NCI-H2029 (cell line): ENCODE data around the gene SSMEM1.
"Not testable (repeated sequence)": the region's sequence is repeated elsewhere in the genome, so short reads cannot be mapped to it uniquely, and the experiment has no call there.

Experiments
- DNase-seq: peaks from one replicate; lab custom pipeline; 2025; lab: John Stamatoyannopoulos, UW

The SSMEM1 gene

GRCh38 chr7:130213828-130214227 is 6.2 kb downstream of the SSMEM1 start:
- DNase-seq = no peak

- DNase-seq = no peak
Measured at GRCh38 chr7:130216025-130216424, 8.4 kb downstream of the SSMEM1 start.

GRCh38 chr7:130216750-130217149 is 9.1 kb downstream of the SSMEM1 start:
- no peak for DNase-seq

GRCh38 chr7:130218806-130219620 is 11.4 kb downstream of the SSMEM1 start:
- DNase-seq = no peak

GRCh38 chr7:130219871-130220270 is 12.2 kb downstream of the SSMEM1 start:
- no peak for DNase-seq

GRCh38 chr7:130221746-130222145 is 14.1 kb downstream of the SSMEM1 start:
- no peak for DNase-seq

- no peak for DNase-seq
Measured at GRCh38 chr7:130223646-130224045, 16.0 kb downstream of the SSMEM1 start.

- no peak for DNase-seq
Measured at GRCh38 chr7:130224210-130224609, 16.6 kb downstream of the SSMEM1 start.

GRCh38 chr7:130224923-130225322 is 17.3 kb downstream of the SSMEM1 start:
- not testable (repeated sequence) for DNase-seq

GRCh38 chr7:130226333-130226732 is 18.7 kb downstream of the SSMEM1 start:
- DNase-seq = no peak

GRCh38 chr7:130227883-130228575 is 20.4 kb downstream of the SSMEM1 start:
- DNase-seq = no peak

- no peak for DNase-seq
Measured at GRCh38 chr7:130228840-130229502, 21.3 kb downstream of the SSMEM1 start.

- DNase-seq = not testable (repeated sequence)
Measured at GRCh38 chr7:130229981-130230380, 22.3 kb downstream of the SSMEM1 start.

GRCh38 chr7:130231792-130232191 is 24.1 kb downstream of the SSMEM1 start:
- no peak for DNase-seq

GRCh38 chr7:130232209-130232608 is 24.5 kb downstream of the SSMEM1 start:
- no peak for DNase-seq

GRCh38 chr7:130234078-130234477 is 26.4 kb downstream of the SSMEM1 start:
- DNase-seq = no peak

- DNase-seq = not testable (repeated sequence)
Measured at GRCh38 chr7:130236361-130236760, 28.7 kb downstream of the SSMEM1 start.

- no peak for DNase-seq
Measured at GRCh38 chr7:130240240-130240639, 32.6 kb downstream of the SSMEM1 start.

- peak; percentile 45 for DNase-seq
Measured at GRCh38 chr7:130242198-130243014, 34.7 kb downstream of the SSMEM1 start.

GRCh38 chr7:130243486-130243885 is 35.8 kb downstream of the SSMEM1 start:
- peak; percentile 2 for DNase-seq

- not testable (repeated sequence) for DNase-seq
Measured at GRCh38 chr7:130246491-130246890, 38.8 kb downstream of the SSMEM1 start.

GRCh38 chr7:130248842-130249241 is 41.2 kb downstream of the SSMEM1 start:
- DNase-seq = not testable (repeated sequence)
